ENCODE results near the gene PALD1.
A peak's percentile ranks its signal among the peaks of the same experiment; 100 is the strongest.
"Not testable (repeated sequence)": the region's sequence is repeated elsewhere in the genome, so short reads cannot be mapped to it uniquely, and the experiment has no call there.

The PALD1 gene

GRCh38 chr10:70592746-70593512, 114.4 kb downstream of the PALD1 start:
- peak; percentile 35 for DNase-seq

DNA sequence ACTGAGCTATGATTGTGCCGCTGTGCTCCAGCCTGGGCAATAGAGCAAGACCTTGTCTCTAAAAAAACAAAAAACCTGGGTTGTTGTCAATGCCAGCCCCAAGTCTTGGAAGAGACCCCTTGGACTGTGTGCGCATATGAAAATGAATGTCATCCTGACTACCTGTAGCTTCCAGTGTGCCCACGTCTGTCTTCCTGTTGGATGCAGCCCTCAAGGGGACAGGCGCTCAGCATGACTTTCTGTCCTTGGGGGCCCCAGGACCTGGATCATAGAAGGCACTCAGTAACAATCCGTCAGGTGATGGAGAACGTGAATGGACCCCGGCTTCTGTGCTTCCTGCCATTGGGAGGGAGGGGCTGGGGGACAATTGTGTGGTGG, 114.9 kb downstream of the PALD1 start:
- DNase-seq = no peak

GRCh38 chr10:70594161-70594560, 115.6 kb downstream of the PALD1 start:
- no peak for DNase-seq

DNA sequence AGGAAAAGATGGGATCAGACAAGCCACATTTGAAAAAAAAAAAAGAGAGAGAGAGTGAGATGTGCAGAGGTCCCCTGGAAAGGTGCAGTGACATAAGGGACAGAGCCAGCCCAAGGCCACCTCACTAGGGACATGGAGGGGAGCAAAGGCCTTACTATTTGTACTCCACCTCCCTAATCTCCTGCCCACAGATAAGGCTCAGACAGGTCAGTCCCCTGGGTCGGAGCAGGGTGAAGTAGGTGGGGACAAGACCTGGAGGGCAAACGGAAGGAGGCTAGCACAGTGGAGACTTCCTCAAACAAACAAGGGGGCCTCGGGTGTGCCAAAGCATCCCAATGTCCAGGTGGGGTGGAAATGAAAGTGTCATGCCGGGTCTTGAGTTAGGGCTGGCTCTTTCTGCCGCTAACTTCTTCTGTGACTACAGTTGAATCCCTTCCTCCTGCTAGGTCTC, 117.0 kb downstream of the PALD1 start:
- DNase-seq = no peak

- no peak for DNase-seq
These were observed 117.7 kb downstream of the PALD1 start for GRCh38 chr10:70596110-70596798.

DNA sequence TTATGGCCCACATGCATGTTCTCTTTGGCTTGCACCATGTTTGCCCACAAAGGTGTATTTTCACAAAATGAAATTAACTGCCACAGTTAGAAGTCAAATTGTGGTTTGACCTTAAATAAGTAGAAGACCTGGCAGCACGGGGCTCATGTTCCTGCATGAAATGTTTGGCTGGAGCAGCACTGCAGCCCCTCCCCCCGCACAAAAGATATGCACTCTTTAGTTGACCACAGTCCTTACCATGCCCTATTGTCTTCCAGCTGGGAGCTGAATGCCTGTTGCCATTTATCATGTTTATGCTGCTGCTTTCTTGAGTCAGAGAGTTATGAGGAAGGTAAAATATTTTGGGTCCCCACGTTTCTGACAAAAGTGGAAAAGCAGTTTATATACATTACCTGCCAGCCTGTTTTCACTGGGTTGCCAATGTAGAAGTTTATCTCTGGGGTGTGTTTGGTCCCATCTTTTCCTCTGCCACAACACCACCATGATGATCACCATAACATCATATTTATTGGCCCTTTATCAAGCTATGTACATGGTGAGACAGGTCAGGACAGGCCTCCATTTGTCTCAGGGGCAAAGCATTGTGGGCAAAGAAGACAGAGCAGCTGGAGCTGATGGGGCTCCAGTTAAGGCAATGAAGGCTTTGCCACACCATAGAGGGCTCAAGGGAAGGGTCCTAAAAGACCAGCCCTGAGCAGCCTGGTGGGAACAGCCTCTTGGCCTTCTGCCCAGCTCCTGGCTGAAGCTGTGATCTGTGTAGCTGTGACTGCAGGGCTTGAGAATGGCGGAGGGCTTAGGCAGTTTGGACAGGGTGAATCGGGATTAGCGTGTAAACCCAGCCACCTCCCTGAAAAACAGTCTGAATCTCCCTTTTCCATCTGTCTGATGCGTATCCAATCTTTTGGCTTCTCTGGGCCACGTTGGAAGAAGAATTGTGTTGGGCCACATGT, 118.6 kb downstream of the PALD1 start:
- DNase-seq = no peak

DNA sequence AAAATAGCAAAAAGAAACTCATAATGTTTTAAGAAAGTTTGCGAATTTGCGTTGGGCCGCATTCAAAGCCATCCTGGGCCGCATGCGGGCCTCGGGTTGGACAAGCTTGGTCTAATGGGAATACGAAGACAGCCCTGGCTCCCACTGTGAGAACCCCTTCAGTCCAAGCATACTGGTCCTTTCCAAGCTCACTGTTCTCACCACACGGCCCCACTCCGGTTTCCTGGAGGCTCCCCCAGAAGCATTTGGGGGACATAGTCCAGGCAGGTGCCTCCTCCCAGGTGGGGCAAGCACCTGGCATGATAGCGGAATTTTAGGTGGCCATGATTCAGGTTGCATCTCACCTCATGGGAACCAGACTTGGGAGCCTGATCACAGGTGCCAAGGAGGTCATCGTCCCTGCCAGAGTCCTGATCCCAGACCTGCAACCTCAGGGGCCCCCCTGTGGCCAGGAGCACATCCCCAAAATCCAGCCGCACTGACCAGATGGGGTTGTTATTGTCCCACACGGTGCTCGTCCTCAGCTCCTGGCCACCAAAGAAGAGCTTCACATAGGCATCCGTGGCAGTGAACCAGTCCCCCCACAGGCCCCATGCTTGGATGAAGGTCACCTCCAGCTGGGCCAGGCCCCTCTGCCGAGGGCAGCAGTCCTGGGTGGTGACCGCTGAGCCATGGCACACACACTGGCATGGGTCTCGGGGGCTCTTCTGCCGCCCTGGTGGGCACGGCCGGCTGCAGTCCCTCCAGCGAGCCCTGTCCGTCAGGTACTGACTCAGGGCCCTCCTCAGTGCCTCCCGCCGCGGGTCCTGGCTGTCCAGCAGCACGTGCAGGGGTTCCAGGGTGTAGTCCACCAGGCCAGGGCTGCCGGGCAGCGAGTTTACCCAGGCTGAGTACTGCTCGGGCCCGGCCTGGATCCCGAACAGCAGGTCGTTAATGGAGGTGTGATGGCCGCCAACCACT, 119.6 kb downstream of the PALD1 start:
- DNase-seq = no peak

DNA sequence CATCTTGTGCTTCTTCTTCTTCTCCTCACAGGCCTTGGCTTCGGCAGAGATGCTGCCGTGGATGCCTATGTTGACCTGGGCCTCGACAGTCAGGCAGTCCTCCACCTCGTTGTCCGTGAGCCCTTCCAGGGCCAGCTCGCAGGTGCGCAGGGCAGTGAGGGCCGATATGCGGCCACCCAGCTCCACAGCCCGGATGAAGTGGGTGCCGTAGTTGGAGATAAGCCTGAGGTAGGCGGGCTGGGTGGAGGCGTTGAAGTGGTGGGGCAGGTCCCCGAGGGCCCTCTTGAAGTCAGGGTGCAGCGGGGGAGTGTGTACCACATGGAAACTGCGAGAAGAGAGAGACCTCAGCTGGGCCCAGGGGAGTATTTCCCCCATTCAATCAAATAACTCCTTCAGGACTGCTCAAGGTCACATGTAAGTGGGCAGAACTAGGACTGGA, 120.3 kb downstream of the PALD1 start:
- DNase-seq = no peak

GRCh38 chr10:70599319-70599718, 120.8 kb downstream of the PALD1 start:
- DNase-seq = no peak

- DNase-seq = no peak
These were observed 121.2 kb downstream of the PALD1 start for GRCh38 chr10:70599791-70600190.

DNA sequence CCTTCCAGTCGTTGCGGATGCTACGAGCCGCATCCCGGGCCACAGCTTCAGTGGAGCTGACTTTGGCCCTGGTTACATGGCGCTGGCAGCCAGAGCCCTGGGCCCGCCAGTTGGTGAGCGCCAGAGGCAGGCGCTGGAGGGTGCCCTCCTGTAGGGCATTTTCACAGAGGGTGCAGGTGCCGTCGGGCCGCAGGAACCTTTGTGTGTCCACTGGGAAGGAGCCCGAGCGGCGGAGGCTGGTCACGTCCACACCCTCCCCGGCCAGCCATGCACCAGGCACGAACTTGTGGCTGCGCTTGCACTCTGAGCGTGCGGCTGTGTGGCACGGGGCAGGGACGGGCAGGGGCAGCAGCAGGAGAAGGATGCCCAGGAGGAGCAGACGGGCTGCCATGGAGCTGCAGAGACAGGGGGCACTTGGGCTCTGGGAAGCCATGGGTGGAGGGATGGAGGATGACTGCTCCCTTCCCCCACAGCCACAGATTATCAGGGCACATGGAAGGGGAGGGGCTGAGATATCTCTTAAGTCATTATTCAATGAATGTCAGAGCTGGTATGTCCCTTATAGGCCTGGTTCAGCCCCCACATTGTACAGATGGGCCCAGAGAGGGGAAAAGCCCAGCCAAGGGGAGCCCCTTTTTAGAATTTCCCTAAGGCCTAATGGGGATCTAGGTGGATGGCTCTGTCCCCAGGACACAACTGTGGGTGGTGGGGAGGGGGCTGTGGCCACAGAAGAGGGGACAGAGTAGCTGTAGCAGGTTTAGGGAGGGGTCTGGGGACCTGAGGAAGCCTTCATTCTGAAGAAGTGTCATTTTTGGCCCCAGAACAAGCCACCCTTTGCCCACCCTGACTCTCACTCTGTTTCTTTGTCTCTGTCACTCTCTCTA, 122.2 kb downstream of the PALD1 start:
- DNase-seq = no peak

GRCh38 chr10:70601746-70602145, 123.2 kb downstream of the PALD1 start:
- no peak for DNase-seq

DNA sequence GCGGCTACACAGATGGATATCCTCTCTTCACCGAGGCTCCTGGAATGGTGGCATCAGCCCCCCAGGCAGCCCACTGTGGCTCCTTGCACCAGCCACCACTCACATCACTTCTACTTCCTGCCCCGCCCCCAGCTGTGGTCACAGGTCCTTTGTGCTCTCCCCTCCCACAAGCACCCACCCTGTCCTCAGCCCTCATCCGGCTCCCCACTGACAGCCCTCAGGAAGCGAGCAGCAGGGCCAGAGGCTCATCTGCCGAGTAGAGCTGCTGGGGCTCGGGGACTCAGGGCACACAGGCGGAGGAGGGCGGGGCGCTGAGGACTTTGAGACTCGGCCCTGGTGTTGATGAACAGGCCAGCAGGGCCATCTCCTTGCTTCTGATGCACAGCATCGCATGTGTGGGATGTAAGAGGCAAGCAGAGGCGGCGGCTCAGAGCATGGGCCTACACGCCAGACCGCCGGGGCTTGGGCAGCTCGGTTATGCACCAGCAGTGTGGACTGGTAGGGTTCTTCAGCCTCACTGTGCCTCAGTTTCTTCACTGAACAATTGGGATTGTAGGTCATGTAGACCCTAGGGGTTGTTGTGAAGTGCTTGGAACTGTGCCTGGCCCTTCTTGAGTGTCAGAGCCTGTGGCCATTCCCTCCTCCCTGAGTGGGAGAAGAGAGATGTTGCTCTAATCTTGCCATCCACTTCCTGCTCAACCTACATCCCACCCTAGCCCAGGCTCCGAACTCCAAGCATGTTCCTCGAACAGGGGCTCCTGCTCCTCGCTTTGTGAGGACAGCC, 124.3 kb downstream of the PALD1 start, which contains the start of gene PRF1:
Gene PRF1, minus strand, starts transcription at position 77 of the 784 bp plus-strand sequence. CDS start 1,839 bp downstream, outside the sequence.
- no peak for DNase-seq

DNA sequence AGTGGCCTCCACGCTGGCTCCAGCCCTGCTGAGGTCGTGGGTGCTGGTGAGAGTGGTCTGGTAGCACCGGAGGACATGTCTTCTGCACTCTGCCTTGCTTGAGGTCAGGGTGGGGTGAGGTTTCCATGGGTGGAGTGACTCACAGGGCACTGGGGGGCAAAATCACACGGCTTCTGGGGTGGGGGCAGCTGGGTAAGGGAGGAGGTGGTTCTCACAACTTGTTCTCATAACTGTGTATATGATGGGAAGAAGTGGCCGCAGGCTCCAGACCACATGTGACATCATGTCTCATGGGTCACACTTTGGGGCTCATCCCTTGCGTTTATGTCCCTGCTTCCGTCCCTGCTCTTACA, 124.9 kb downstream of the PALD1 start:
- no peak for DNase-seq

- DNase-seq = no peak
These were observed 125.5 kb downstream of the PALD1 start for GRCh38 chr10:70604106-70604505.

DNA sequence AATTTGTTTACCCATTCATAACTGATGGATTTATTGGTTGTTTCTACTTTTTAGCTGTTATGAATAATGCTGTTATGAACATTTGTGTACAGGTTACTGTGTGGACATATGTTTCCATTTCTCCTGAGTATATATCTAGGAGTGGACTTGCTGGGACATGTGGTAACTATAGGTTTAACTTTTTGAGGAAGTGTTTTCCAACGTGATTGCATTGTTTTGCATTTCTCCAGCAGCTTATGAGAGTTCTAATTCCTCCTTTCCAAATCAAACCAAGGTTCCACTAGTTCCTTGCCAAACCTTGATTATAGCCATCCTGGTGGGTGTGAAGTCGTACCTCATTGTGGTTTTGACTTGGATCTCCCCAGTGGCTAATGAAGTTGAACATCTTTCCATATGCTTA, 126.6 kb downstream of the PALD1 start:
- DNase-seq = no peak

DNA sequence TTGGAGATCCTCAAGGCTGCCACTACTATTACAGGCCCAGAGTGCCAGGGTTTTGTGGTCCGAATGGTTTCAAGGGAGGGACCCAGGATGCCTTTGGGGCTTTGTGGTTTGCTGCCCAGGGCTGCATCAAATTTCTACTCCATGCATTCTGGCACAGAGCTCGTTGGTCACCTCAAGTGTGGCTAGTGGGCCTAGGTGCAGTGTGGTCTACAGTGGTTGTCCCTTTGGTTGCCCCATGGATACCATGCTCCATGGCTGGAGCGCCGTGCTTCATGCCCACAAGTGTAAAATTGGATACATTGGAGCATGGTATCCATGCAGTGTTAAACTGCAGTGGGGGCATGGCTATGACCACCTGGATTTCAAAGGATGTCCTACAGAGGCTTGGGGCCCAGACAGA, 129.4 kb downstream of the PALD1 start:
- DNase-seq = no peak

DNA sequence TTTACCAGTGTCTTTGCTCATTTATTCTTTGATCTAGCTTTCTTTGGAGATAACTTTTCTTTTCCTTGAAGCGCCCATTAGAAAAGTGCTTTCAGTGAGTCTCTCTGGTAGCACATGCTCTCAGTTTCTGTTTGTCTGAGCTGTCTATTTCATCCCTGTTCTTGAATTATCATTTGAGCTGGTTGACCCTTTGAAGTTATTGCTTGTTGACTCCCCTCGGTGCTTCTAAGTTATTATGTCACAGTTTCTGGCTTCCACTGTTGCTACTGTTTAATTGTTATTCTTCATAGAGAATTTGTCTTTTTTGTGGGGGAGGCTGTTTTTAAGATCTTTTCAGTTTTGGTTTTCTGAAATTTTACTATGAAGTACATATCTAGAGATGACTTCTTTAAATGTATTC, 135.4 kb downstream of the PALD1 start:
- no peak for DNase-seq

GRCh38 chr10:70614364-70614763, 135.8 kb downstream of the PALD1 start:
- DNase-seq = not testable (repeated sequence)

- DNase-seq = no peak
These were observed 136.6 kb downstream of the PALD1 start for GRCh38 chr10:70615211-70615610.
